Transverse colon (tissue), 4 donors: ENCODE data around the gene SHMT2. TPM values are rescaled to one million over a fixed set of nuclear protein-coding genes. Genes with fewer than 3 reads are reported as not detected.

Experiments
- DNase-seq: peaks from one replicate; pipeline ENCODE4 v3.0.0-alpha.2; 2019
- H3K27ac ChIP-seq, 4 donors: fragments of 200-600 bp; sonication (generic); 2 replicates each; pipeline ENCODE4 v1.5.1; 2016 to 2018; ENCODE audit warnings: inconsistent platforms in 4 of 4
- H3K27me3 ChIP-seq: fragments of 200-600 bp; sonication (generic); 2 replicates; pipeline ENCODE4 v1.5.1; 2017; ENCODE audit warnings: inconsistent platforms
- H3K36me3 ChIP-seq, 4 donors: fragments of 200-600 bp; sonication (generic); 2 replicates each; pipeline ENCODE4 v1.5.1; 2017 to 2019; ENCODE audit warnings: inconsistent platforms in 4 of 4
- H3K4me1 ChIP-seq, 4 donors: fragments of 200-600 bp; sonication (generic); 2 replicates each; pipeline ENCODE4 v1.5.1; 2017 to 2020; ENCODE audit warnings: inconsistent platforms in 4 of 4
- H3K4me3 ChIP-seq, 4 donors: fragments of 200-600 bp; sonication (generic); 1 replicate in 1 of 4; 2 replicates in 3 of 4; pipeline versions ENCODE4 v1.5.1 to v1.6.1; 2017 to 2019; ENCODE audit warnings: inconsistent platforms in 4 of 4
- H3K9me3 ChIP-seq, 2 donors: fragments of 200-600 bp; sonication (generic); 2 replicates each; pipeline ENCODE4 v1.5.1; 2017 to 2019; ENCODE audit warnings: inconsistent platforms in 2 of 2
- EP300 ChIP-seq: sonication (generic); formaldehyde crosslinking; IDR thresholded peaks from one replicate; pipeline ENCODE4 v1.6.1; 2017; ENCODE audit warnings: antibody characterized with exemption, low read depth
- POLR2A ChIP-seq: fragments of 450-650 bp; IDR thresholded peaks from one replicate; pipeline ENCODE4 v1.6.1; 2016; ENCODE audit warnings: antibody characterized with exemption, mild to moderate bottlenecking, moderate library complexity
- POLR2AphosphoS5 ChIP-seq, 3 donors: sonication (generic); formaldehyde crosslinking; IDR thresholded peaks; one replicate each; pipeline ENCODE4 v1.6.1; 2016; ENCODE audit warnings: antibody characterized with exemption in 3 of 3
- WGBS, 2 donors: methylation state at CpG; one replicate each; pipeline ENCODE4 v1.1.5; 2018; ENCODE audit warnings: low coverage in 1 of 2; 5-methylcytosine and 5-hydroxymethylcytosine counted together
- in situ Hi-C, 4 donors: fragments of 200-750 bp; cut with MboI; loops; one replicate each; pipeline versions ENCODE4 v1.15.0 to v1.15.1; 2017; ENCODE audit warnings: low sequenced_read_pairs in 3 of 4, low pct_ligation_motif_present in 1 of 4, low pct_unique_long_range_greater_than_20kb in 1 of 4
- intact Hi-C: fragments of 100-400 bp; cut with DNase I; formaldehyde crosslinking; loops from one replicate; pipeline ENCODE4 v1.15.1; 2023; ENCODE audit warnings: low total_unique reads
- total RNA-seq, 4 donors: library from RNA; depleted of rRNA; stranded (reverse); fragments of >200 nt; gene quantifications; one replicate each; pipeline ENCODE4 v1.1.0, GENCODE V29; 2016
- TF ChIP-seq, protein P1 (sequence below), 5 experiments: fragments of 200-600 bp in 3 of 5; fragments of 450-650 bp in 2 of 5; sonication (generic) in 3 of 5; IDR thresholded peaks; 1 replicate in 2 of 5; 2 replicates in 3 of 5; pipeline ENCODE4 v1.5.1; 2016 to 2017; ENCODE audit warnings: antibody characterized with exemption in 5 of 5, inconsistent platforms in 3 of 5, mild to moderate bottlenecking in 2 of 5, moderate library complexity in 1 of 5

The SHMT2 gene
- total RNA-seq, 4 donors from 2014 or later = 29.2 to 104 (median 33.4) TPM

GRCh38 chr12:57219993-57220754, 9.3 kb upstream of the SHMT2 start:
- Histone ChIP-seq H3K9me3 (no peaks in the 10 kb centered on the region), H3K4me1 (peaks cover 13 to 23% (median 22%) of the 10 kb centered on the region in 4 donors), H3K27me3 (peaks cover 99% of the 10 kb centered on the region), H3K4me3 (no peak overlapping the region), H3K27ac (no peak overlapping the region), H3K36me3 (no peaks in the 10 kb centered on the region)
- WGBS, 2 donors = 3 to 8% methylated on average over 20 to 37 of the region's 38 CpGs
- no peak for DNase-seq
- intact Hi-C loops = no loop called here
- in situ Hi-C loops = no loop called here
- TF ChIP-seq, protein P1, sequence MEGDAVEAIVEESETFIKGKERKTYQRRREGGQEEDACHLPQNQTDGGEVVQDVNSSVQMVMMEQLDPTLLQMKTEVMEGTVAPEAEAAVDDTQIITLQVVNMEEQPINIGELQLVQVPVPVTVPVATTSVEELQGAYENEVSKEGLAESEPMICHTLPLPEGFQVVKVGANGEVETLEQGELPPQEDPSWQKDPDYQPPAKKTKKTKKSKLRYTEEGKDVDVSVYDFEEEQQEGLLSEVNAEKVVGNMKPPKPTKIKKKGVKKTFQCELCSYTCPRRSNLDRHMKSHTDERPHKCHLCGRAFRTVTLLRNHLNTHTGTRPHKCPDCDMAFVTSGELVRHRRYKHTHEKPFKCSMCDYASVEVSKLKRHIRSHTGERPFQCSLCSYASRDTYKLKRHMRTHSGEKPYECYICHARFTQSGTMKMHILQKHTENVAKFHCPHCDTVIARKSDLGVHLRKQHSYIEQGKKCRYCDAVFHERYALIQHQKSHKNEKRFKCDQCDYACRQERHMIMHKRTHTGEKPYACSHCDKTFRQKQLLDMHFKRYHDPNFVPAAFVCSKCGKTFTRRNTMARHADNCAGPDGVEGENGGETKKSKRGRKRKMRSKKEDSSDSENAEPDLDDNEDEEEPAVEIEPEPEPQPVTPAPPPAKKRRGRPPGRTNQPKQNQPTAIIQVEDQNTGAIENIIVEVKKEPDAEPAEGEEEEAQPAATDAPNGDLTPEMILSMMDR (IDR thresholded peaks at IDR 0.05) = no peak
- TF ChIP-seq EP300 (no peak), POLR2AphosphoS5 (IDR thresholded peaks at IDR 0.05) (no peak), POLR2A (no peak)

- TF ChIP-seq POLR2AphosphoS5 (IDR thresholded peaks at IDR 0.05) (no peak), POLR2A (no peak), EP300 (no peak)
- TF ChIP-seq, protein P1 (IDR thresholded peaks at IDR 0.05) = no peak
- no peaks in the 10 kb centered on the region for H3K9me3 ChIP-seq
- H3K36me3 ChIP-seq = no peaks in the 10 kb centered on the region
- intact Hi-C loops = no loop called here
- H3K27ac ChIP-seq = no peak overlapping the region
- WGBS, 2 donors = 18 to 38% methylated on average over 1 of the region's 1 CpG
- H3K4me3 ChIP-seq = no peak overlapping the region
- H3K4me1 ChIP-seq = peaks cover 15 to 28% (median 24%) of the 10 kb centered on the region in 4 donors
- peaks cover 99% of the 10 kb centered on the region for H3K27me3 ChIP-seq
- DNase-seq = no peak
- in situ Hi-C loops = no loop called here
These were observed 8.7 kb upstream of the SHMT2 start for GRCh38 chr12:57220770-57221168.

- TF ChIP-seq POLR2AphosphoS5 (IDR thresholded peaks at IDR 0.05) = no peak
- TF ChIP-seq POLR2A = no peak
- no peak for TF ChIP-seq EP300
- TF ChIP-seq, protein P1 (IDR thresholded peaks at IDR 0.05) = no peak
- H3K4me1 ChIP-seq = peaks cover 12 to 24% (median 18%) of the 10 kb centered on the region in 4 donors
- no peak overlapping the region for H3K27ac ChIP-seq
- H3K27me3 ChIP-seq = peaks cover 99% of the 10 kb centered on the region
- H3K36me3 ChIP-seq = no peaks in the 10 kb centered on the region
- WGBS, 2 donors = 23% methylated on average over 16 of the region's 24 CpGs; no CpG with 5 or more reads in 1 of the 2 donors
- no peak for DNase-seq
- in situ Hi-C loops (no loop called here), intact Hi-C loops (no loop called here)
- no peaks in the 10 kb centered on the region for H3K9me3 ChIP-seq
- no peak overlapping the region for H3K4me3 ChIP-seq
These were observed 8.2 kb upstream of the SHMT2 start for GRCh38 chr12:57221169-57221917.
